ENCODE results near the gene PABPN1L. TPM values are rescaled to one million over a fixed set of nuclear protein-coding genes. Genes with fewer than 3 reads are reported as not detected.

PABPN1L gene
- total RNA-seq, 1 experiment from 2014 or later: not detected

- Mint-ChIP-seq H3K4me1 (no peaks in the 10 kb centered on the region), H3K36me3 (ENCODE audit: insufficient read depth in 1 of 3, low read depth in 3 of 3) (peaks cover 1 to 8% (median 6%) of the 10 kb centered on the region in 3 experiments; a peak in 3 of 7 replicates), H3K27me3 (ENCODE audit: low read depth) (no peaks in the 10 kb centered on the region), H3K9me3 (no peaks in the 10 kb centered on the region), H3K27ac (no peak overlapping the region), H3K4me3 (no peak overlapping the region)
- Histone ChIP-seq H4K5ac (ENCODE audit: insufficient read length, low read depth, low read length) (no peak overlapping the region), H4K8ac (replicated peaks; ENCODE audit: insufficient read length, low read depth, low read length) (no peak overlapping the region), H3K9me3 (ENCODE audit: control insufficient read depth, low read depth, low read length) (no peaks in the 10 kb centered on the region), H2BK5ac (ENCODE audit: insufficient read length, low read length) (no peak overlapping the region), H2BK15ac (ENCODE audit: low read depth, low read length) (no peak overlapping the region), H4K91ac (ENCODE audit: insufficient read length, low read depth, low read length) (no peak overlapping the region), H3K4ac (ENCODE audit: low read depth, low read length) (no peak overlapping the region), H3K4me2 (ENCODE audit: insufficient read depth, insufficient read length, low read length) (no peak overlapping the region), H2BK12ac (ENCODE audit: insufficient read length, low read depth, low read length) (no peak overlapping the region), H3T11ph (ENCODE audit: low read length) (no peak overlapping the region), H3K14ac (ENCODE audit: insufficient read depth, low read length) (no peak overlapping the region), H3K79me2 (ENCODE audit: insufficient read depth, low read length) (no peaks in the 10 kb centered on the region), H3K79me1 (ENCODE audit: insufficient read depth, low read depth, low read length, poor library complexity, severe bottlenecking) (no peaks in the 10 kb centered on the region), H3K27ac (ENCODE audit: insufficient read length, low read depth, low read length) (no peak overlapping the region), H3K9ac (ENCODE audit: extremely low read depth, insufficient read length, low read length) (no peak overlapping the region), H2BK120ac (ENCODE audit: low read depth, low read length, poor library complexity, severe bottlenecking) (no peak overlapping the region), H2AFZ (ENCODE audit: low read length) (no peak overlapping the region), H3K27me3 (ENCODE audit: insufficient read depth, low read length) (no peaks in the 10 kb centered on the region), H2BK20ac (ENCODE audit: low read depth, low read length, poor library complexity, severe bottlenecking) (no peak overlapping the region), H4K20me1 (ENCODE audit: control insufficient read depth, insufficient read depth, insufficient read length) (no peaks in the 10 kb centered on the region), H3K56ac (ENCODE audit: insufficient read length, low read depth, low read length) (no peak overlapping the region), H2AK5ac (ENCODE audit: insufficient read length, low read length) (no peak overlapping the region), H3K23me2 (ENCODE audit: insufficient read length, low read depth, low read length, poor library complexity, severe bottlenecking) (no peaks in the 10 kb centered on the region), H3K23ac (ENCODE audit: insufficient read length, low read depth, low read length) (no peak overlapping the region), H3K18ac (ENCODE audit: insufficient read length, low read depth, low read length) (no peak overlapping the region), H3K4me1 (ENCODE audit: insufficient read depth, low read length) (no peaks in the 10 kb centered on the region)
- TF ChIP-seq, protein P1, sequence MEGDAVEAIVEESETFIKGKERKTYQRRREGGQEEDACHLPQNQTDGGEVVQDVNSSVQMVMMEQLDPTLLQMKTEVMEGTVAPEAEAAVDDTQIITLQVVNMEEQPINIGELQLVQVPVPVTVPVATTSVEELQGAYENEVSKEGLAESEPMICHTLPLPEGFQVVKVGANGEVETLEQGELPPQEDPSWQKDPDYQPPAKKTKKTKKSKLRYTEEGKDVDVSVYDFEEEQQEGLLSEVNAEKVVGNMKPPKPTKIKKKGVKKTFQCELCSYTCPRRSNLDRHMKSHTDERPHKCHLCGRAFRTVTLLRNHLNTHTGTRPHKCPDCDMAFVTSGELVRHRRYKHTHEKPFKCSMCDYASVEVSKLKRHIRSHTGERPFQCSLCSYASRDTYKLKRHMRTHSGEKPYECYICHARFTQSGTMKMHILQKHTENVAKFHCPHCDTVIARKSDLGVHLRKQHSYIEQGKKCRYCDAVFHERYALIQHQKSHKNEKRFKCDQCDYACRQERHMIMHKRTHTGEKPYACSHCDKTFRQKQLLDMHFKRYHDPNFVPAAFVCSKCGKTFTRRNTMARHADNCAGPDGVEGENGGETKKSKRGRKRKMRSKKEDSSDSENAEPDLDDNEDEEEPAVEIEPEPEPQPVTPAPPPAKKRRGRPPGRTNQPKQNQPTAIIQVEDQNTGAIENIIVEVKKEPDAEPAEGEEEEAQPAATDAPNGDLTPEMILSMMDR (conservative IDR thresholded peaks at IDR 0.05): no peak
- DNase-seq: no peak
- WGBS (ENCODE audit: extremely low coverage, insufficient read length, low lambda C conversion rate): no CpG with 5 or more reads among the region's 12 CpGs
Measured at GRCh38 chr16:88825146-88825545, 41.3 kb downstream of the PABPN1L start.
